ENCODE measurements around the gene YJU2.
"Not testable (repeated sequence)": the region's sequence is repeated elsewhere in the genome, so short reads cannot be mapped to it uniquely, and the experiment has no call there.

Gene YJU2

DNA sequence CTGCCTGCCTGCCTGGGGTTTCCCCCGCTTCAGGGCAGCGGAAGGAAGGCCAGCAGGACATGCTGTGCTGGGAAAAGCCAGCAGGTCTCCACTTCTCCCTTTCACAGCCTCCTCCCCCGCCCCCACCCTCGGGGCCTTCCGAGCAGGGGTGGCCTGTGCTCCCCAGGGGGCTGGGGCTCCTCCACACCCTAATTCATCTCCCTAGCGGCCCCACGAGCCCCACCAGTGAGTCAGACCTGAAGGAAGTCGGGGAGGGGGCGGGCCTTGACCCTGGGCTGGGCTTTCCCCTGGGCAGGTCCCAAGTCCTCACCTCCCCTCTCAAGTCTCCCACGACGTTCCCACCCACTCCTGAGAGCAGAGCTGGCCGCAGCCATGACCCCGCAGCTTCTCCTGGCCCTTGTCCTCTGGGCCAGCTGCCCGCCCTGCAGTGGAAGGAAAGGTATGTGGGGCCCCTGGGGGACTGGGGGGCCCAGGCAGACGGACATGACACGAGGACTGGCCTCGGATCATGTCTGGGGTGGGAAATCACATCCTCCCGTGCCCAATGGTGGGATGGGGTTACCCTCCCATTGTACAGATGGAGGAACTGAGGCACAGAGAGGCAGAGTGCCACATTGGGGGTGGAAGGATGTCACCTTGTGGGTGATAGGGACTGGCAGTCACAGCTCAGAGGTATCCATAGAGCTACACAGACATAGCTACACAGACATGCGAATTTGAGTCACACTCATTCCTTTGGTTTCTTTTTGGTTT is 17.5 kb upstream of the YJU2 start, which contains the start of gene EBI3:
EBI3 (plus strand) TSS at position 345 of the 753 bp plus-strand sequence; CDS start at position 373, 28 bp downstream.
- Histone ChIP-seq H3K4me3 (ENCODE audit: insufficient read length, low read depth) (no peak within 1 kb of the TSS), H3K27me3 (ENCODE audit: insufficient read depth, insufficient read length) (peaks cover 5% of the 10 kb centered on the region), H3K9me3 (ENCODE audit: insufficient read depth, low read length) (no peaks in the 10 kb centered on the region), H3K9ac (ENCODE audit: insufficient read length, low read depth) (no peak within 1 kb of the TSS), H3K4me1 (ENCODE audit: insufficient read depth, insufficient read length) (peaks cover 11% of the 10 kb centered on the region), H3K36me3 (ENCODE audit: insufficient read depth, insufficient read length, low read length) (no peaks in the 10 kb centered on the region)
- DNase-seq (ENCODE audit: low read depth, low spot score): no peak
- no peak for TF ChIP-seq ZNF274 (IDR thresholded peaks at IDR 0.05; ENCODE audit: low read depth, low read length)
- no peak for TF ChIP-seq SUZ12 (IDR thresholded peaks at IDR 0.05; ENCODE audit: extremely low read depth, insufficient read depth, insufficient read length)
- TF ChIP-seq YY1 (IDR thresholded peaks at IDR 0.05; ENCODE audit: insufficient read depth, insufficient read length): no peak

DNA sequence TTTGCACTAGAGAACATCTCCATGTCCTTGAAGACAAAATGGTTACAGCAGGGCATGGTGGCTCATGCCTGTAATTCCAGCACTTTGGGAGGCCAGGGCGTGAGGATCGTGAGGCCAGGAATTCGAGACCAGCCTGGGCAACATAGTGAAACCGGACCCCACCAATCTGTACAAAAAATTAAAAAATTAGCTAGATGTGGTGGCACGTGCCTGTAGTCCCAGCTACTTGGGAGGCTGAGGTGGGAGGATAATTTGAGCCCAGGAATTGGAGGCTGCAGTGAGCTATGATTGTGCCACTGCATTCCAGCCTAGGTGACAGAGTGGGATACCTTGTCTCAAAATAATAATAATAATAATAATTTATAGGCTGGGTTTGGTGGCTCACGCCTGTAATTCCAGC is 16.6 kb upstream of the YJU2 start:
- not testable (repeated sequence) for H3K4me3 ChIP-seq (ENCODE audit: insufficient read length, low read depth); H3K36me3 ChIP-seq (ENCODE audit: insufficient read depth, insufficient read length, low read length); H3K9me3 ChIP-seq (ENCODE audit: insufficient read depth, low read length); H3K9ac ChIP-seq (ENCODE audit: insufficient read length, low read depth); DNase-seq (ENCODE audit: low read depth, low spot score); H3K4me1 ChIP-seq (ENCODE audit: insufficient read depth, insufficient read length); H3K27me3 ChIP-seq (ENCODE audit: insufficient read depth, insufficient read length)

DNA sequence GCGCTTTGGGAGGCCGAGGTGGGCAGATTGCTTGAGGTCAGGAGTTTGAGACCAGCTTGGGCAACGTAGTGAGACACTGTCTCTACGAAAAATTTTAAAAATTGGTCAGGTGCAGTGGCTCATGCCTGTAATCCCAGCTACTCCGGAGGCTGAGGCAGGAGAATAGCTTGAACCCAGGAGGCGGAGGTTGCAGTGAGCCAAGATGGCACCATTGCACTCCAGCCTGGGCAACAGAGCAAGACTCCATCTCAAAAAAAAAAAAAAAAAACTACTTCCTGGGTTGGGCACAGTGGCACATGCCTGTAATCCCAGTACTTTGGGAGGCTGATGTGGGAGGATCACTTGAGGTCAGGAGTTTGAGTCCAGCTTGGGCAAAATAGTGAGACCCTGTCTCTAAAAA is 15.4 kb upstream of the YJU2 start:
- H3K36me3 ChIP-seq (ENCODE audit: insufficient read depth, insufficient read length, low read length); H3K9me3 ChIP-seq (ENCODE audit: insufficient read depth, low read length); H3K9ac ChIP-seq (ENCODE audit: insufficient read length, low read depth); H3K4me1 ChIP-seq (ENCODE audit: insufficient read depth, insufficient read length); H3K4me3 ChIP-seq (ENCODE audit: insufficient read length, low read depth); H3K27me3 ChIP-seq (ENCODE audit: insufficient read depth, insufficient read length); DNase-seq (ENCODE audit: low read depth, low spot score): not testable (repeated sequence)

DNA sequence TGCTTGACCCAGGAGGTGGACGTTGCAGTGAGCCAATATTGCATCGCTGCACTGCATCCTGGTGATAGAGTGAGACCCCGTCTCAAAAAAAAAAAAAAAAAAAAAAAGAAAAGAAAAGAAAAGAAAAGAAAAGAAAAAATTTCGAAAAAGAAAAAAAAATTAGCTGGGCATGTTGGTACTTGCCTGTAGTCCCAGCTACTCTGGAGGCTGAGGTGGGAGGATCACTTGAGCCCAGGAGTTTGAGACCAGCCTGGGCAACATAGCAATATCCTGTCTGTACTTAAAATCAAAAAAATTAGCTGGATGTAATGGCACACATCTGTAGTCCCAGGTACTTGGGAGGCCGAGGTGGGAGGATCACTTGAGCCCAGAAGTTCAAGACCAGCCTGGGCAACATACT is 14.7 kb upstream of the YJU2 start:
- not testable (repeated sequence) for H3K4me1 ChIP-seq (ENCODE audit: insufficient read depth, insufficient read length); DNase-seq (ENCODE audit: low read depth, low spot score); H3K9me3 ChIP-seq (ENCODE audit: insufficient read depth, low read length); H3K4me3 ChIP-seq (ENCODE audit: insufficient read length, low read depth); H3K9ac ChIP-seq (ENCODE audit: insufficient read length, low read depth); H3K36me3 ChIP-seq (ENCODE audit: insufficient read depth, insufficient read length, low read length); H3K27me3 ChIP-seq (ENCODE audit: insufficient read depth, insufficient read length)

DNA sequence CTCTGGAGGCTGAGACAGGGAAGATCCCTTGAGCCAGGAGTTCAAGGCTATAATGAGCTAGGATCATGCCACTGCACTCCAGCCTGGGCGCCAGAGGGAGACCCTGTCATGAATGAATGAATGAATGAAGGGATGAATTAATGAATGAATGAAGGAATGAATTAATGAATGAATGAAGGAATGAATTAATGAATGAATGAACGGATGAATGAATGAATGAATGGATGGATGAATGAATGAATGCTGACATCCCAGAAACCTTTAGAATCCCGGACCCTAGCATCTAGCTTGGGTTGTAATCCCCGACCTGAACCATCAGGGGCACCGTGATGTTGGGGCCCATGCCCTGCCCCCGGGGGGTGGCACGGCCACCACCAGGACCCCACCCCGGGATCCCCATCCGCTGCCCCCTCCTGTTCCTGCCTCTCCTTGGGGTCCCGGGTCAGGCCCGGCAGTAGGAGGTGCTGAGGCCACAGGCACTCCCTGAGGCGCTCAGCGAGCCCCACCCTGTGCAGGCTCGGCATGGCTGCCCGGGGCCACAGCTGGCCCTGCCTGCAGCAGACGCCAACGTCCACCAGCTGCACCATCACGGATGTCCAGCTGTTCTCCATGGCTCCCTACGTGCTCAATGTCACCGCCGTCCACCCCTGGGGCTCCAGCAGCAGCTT is 14.1 kb upstream of the YJU2 start:
- Histone ChIP-seq H3K4me1 (ENCODE audit: insufficient read depth, insufficient read length) (peaks cover 8% of the 10 kb centered on the region), H3K9me3 (ENCODE audit: insufficient read depth, low read length) (no peaks in the 10 kb centered on the region), H3K4me3 (ENCODE audit: insufficient read length, low read depth) (no peak overlapping the region), H3K9ac (ENCODE audit: insufficient read length, low read depth) (no peak overlapping the region), H3K36me3 (ENCODE audit: insufficient read depth, insufficient read length, low read length) (no peaks in the 10 kb centered on the region), H3K27me3 (ENCODE audit: insufficient read depth, insufficient read length) (peaks cover 4% of the 10 kb centered on the region)
- TF ChIP-seq ZNF274 (IDR thresholded peaks at IDR 0.05; ENCODE audit: low read depth, low read length) (no peak), SUZ12 (IDR thresholded peaks at IDR 0.05; ENCODE audit: extremely low read depth, insufficient read depth, insufficient read length) (no peak), YY1 (IDR thresholded peaks at IDR 0.05; ENCODE audit: insufficient read depth, insufficient read length) (no peak)
- no peak for DNase-seq (ENCODE audit: low read depth, low spot score)

DNA sequence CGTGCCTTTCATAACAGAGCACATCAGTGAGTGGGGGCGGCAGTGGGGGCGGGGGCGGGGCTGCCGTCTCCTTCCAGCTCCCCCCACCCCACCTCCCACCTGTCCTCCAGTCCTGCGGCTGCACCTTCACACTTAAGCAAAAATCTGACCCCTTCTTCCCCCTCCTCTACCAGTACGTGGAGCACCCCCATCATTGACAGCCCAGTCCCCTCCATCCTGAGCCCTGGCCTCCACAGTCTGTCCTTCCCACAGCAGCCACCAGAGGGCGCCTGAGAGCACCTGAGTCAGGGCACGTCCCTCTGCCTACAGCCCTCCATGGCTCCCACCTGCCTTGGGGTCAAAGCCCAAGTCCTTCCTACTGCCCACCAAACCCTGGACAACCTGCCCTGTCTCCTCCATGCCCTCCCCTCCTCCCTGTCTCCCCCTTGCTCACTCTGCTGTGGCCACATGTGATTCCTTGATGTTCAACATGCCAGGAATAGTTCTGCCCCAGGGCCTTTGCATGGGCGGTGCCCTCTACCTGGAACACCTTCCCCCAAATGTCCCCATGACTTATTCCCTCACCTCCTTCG is 13.5 kb upstream of the YJU2 start:
- no peak for TF ChIP-seq SUZ12 (IDR thresholded peaks at IDR 0.05; ENCODE audit: extremely low read depth, insufficient read depth, insufficient read length)
- TF ChIP-seq YY1 (IDR thresholded peaks at IDR 0.05; ENCODE audit: insufficient read depth, insufficient read length): no peak
- TF ChIP-seq ZNF274 (IDR thresholded peaks at IDR 0.05; ENCODE audit: low read depth, low read length): no peak
- no peak overlapping the region for H3K9ac ChIP-seq (ENCODE audit: insufficient read length, low read depth)
- H3K9me3 ChIP-seq (ENCODE audit: insufficient read depth, low read length): no peaks in the 10 kb centered on the region
- peaks cover 8% of the 10 kb centered on the region for H3K4me1 ChIP-seq (ENCODE audit: insufficient read depth, insufficient read length)
- H3K27me3 ChIP-seq (ENCODE audit: insufficient read depth, insufficient read length): no peaks in the 10 kb centered on the region
- no peak overlapping the region for H3K4me3 ChIP-seq (ENCODE audit: insufficient read length, low read depth)
- DNase-seq (ENCODE audit: low read depth, low spot score): no peak
- H3K36me3 ChIP-seq (ENCODE audit: insufficient read depth, insufficient read length, low read length): no peaks in the 10 kb centered on the region

GRCh38 chr19:4234142-4234861 is 12.6 kb upstream of the YJU2 start:
- H3K9ac ChIP-seq (ENCODE audit: insufficient read length, low read depth): no peak overlapping the region
- H3K4me3 ChIP-seq (ENCODE audit: insufficient read length, low read depth): no peak overlapping the region
- H3K4me1 ChIP-seq (ENCODE audit: insufficient read depth, insufficient read length): peaks cover 4% of the 10 kb centered on the region

More at GRCh38 chr19:4234142-4234861, 12.6 kb upstream of the YJU2 start:
- H3K9me3 ChIP-seq (ENCODE audit: insufficient read depth, low read length): no peaks in the 10 kb centered on the region
- no peak for TF ChIP-seq ZNF274 (IDR thresholded peaks at IDR 0.05; ENCODE audit: low read depth, low read length)
- TF ChIP-seq YY1 (IDR thresholded peaks at IDR 0.05; ENCODE audit: insufficient read depth, insufficient read length): no peak
- no peak for TF ChIP-seq SUZ12 (IDR thresholded peaks at IDR 0.05; ENCODE audit: extremely low read depth, insufficient read depth, insufficient read length)
- no peaks in the 10 kb centered on the region for H3K27me3 ChIP-seq (ENCODE audit: insufficient read depth, insufficient read length)
- no peak for DNase-seq (ENCODE audit: low read depth, low spot score)
- H3K36me3 ChIP-seq (ENCODE audit: insufficient read depth, insufficient read length, low read length): no peaks in the 10 kb centered on the region
